ENCODE data around the gene TRIM26. TPM values are rescaled to one million over a fixed set of nuclear protein-coding genes. Genes with fewer than 3 reads are reported as not detected.

Gene TRIM26
- polyA plus RNA-seq, 3 donors: 16.4 to 26.4 (median 26.0) TPM

DNA sequence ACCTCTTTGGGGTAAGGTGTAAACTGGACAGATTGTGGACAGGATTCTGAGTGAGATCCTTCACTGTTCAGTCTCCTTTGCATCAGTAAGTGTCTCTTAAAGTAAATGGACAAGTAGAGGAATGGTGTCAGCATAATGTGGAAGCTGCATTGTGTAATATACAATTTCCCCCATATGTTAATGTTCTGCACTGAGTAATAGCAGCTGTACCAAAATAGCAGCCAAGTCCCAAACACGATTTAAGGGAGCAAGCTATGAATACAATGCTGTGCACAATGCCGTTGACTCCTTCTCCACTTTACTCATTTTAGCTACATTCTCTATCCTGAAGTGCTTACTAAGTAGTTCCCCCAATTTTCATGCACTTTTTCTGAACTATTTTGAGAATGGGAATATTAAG, 21.1 kb upstream of the TRIM26 start:
- Histone ChIP-seq H3K4me2 (replicated peaks; ENCODE audit: extremely low read depth, low read length, poor library complexity, severe bottlenecking) (no peak overlapping the region), H3K9me3 (replicated peaks in 1 of 2; ENCODE audit: control insufficient read depth in 1 of 2, insufficient read depth in 1 of 2, low read length in 2 of 2) (no peaks in the 10 kb centered on the region), H3K4me1 (ENCODE audit: control insufficient read depth in 1 of 2, insufficient read depth in 2 of 2, low read length in 2 of 2) (peaks cover 0 to 5% of the 10 kb centered on the region in 2 donors), H4K20me1 (ENCODE audit: insufficient read depth, low read length) (no peaks in the 10 kb centered on the region), H3K36me3 (replicated peaks in 1 of 2; ENCODE audit: control insufficient read depth in 1 of 2, insufficient read depth in 2 of 2, low read length in 2 of 2) (no peaks in the 10 kb centered on the region), H2AFZ (ENCODE audit: insufficient read depth, low read depth, low read length, poor library complexity, severe bottlenecking) (no peak overlapping the region), H3K27ac (ENCODE audit: low read depth in 1 of 2, low read length in 2 of 2) (no peak overlapping the region), H3K27me3 (ENCODE audit: control insufficient read depth in 2 of 2, insufficient read depth in 2 of 2, low read length in 2 of 2) (peaks cover 15 to 19% of the 10 kb centered on the region in 2 donors), H3K9ac (ENCODE audit: insufficient read depth, low read length, poor library complexity, severe bottlenecking) (no peak overlapping the region), H3K4me3 (replicated peaks in 1 of 3; ENCODE audit: low read depth in 2 of 3, low read length in 3 of 3) (no peak overlapping the region), H3K79me2 (ENCODE audit: insufficient read depth, low read length) (no peaks in the 10 kb centered on the region)
- TF ChIP-seq, protein P1, sequence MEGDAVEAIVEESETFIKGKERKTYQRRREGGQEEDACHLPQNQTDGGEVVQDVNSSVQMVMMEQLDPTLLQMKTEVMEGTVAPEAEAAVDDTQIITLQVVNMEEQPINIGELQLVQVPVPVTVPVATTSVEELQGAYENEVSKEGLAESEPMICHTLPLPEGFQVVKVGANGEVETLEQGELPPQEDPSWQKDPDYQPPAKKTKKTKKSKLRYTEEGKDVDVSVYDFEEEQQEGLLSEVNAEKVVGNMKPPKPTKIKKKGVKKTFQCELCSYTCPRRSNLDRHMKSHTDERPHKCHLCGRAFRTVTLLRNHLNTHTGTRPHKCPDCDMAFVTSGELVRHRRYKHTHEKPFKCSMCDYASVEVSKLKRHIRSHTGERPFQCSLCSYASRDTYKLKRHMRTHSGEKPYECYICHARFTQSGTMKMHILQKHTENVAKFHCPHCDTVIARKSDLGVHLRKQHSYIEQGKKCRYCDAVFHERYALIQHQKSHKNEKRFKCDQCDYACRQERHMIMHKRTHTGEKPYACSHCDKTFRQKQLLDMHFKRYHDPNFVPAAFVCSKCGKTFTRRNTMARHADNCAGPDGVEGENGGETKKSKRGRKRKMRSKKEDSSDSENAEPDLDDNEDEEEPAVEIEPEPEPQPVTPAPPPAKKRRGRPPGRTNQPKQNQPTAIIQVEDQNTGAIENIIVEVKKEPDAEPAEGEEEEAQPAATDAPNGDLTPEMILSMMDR (IDR thresholded peaks at IDR 0.05): no peak
- H3K4me1 Mint-ChIP-seq: peaks cover 13% of the 10 kb centered on the region
- no peaks in the 10 kb centered on the region for H3K36me3 Mint-ChIP-seq
- peak; percentile 29 to 74 (median 39) for DNase-seq
- no peak overlapping the region for H3K27ac Mint-ChIP-seq
- WGBS (ENCODE audit: insufficient coverage): no CpG with 5 or more reads among the region's 2 CpGs
- H3K27me3 Mint-ChIP-seq (ENCODE audit: low read depth in 3 of 3): peaks cover 18 to 42% (median 19%) of the 10 kb centered on the region in 3 donors
- H3K9me3 Mint-ChIP-seq: peaks cover 0 to 5% (median 2%) of the 10 kb centered on the region in 7 donors
- no peak overlapping the region for H3K4me3 Mint-ChIP-seq
- intact Hi-C loops (cut with micrococcal nuclease): no loop called here

DNA sequence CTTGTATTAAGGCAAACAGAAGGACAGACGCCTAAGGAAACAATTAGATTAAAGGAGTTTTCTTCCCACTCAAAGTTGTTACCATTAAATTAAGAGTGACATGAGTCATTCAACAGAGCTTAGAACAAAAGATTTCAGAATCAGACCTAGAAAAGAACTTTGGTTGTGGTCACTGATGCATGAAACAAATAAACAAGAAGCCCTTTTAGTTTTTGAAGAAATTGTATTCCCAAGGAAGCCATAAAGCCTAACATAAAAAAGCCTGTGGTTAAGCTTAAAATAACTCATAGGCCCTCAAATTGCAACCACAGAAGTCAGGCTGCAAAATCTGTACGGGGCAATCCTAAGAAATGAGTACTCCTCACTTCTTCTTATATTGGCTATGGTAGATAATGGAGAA, 17.9 kb upstream of the TRIM26 start:
- Histone ChIP-seq H3K27ac (ENCODE audit: low read depth in 1 of 2, low read length in 2 of 2) (no peak overlapping the region), H3K27me3 (ENCODE audit: control insufficient read depth in 2 of 2, insufficient read depth in 2 of 2, low read length in 2 of 2) (peaks cover 15 to 16% of the 10 kb centered on the region in 2 donors), H3K4me3 (replicated peaks in 1 of 3; ENCODE audit: low read depth in 2 of 3, low read length in 3 of 3) (no peak overlapping the region), H3K9me3 (replicated peaks in 1 of 2; ENCODE audit: control insufficient read depth in 1 of 2, insufficient read depth in 1 of 2, low read length in 2 of 2) (no peaks in the 10 kb centered on the region), H4K20me1 (ENCODE audit: insufficient read depth, low read length) (no peaks in the 10 kb centered on the region), H3K4me1 (ENCODE audit: control insufficient read depth in 1 of 2, insufficient read depth in 2 of 2, low read length in 2 of 2) (peaks cover 0 to 5% of the 10 kb centered on the region in 2 donors), H3K36me3 (replicated peaks in 1 of 2; ENCODE audit: control insufficient read depth in 1 of 2, insufficient read depth in 2 of 2, low read length in 2 of 2) (no peaks in the 10 kb centered on the region), H3K79me2 (ENCODE audit: insufficient read depth, low read length) (no peaks in the 10 kb centered on the region), H3K9ac (ENCODE audit: insufficient read depth, low read length, poor library complexity, severe bottlenecking) (no peak overlapping the region), H2AFZ (ENCODE audit: insufficient read depth, low read depth, low read length, poor library complexity, severe bottlenecking) (no peak overlapping the region), H3K4me2 (replicated peaks; ENCODE audit: extremely low read depth, low read length, poor library complexity, severe bottlenecking) (no peak overlapping the region)
- intact Hi-C loops (cut with micrococcal nuclease): no loop called here
- Mint-ChIP-seq H3K4me3 (no peak overlapping the region), H3K27ac (no peak overlapping the region), H3K36me3 (no peaks in the 10 kb centered on the region), H3K27me3 (ENCODE audit: low read depth in 3 of 3) (peaks cover 13 to 45% (median 18%) of the 10 kb centered on the region in 3 donors), H3K4me1 (peaks cover 8% of the 10 kb centered on the region), H3K9me3 (peaks cover 0 to 5% (median 3%) of the 10 kb centered on the region in 7 donors)
- TF ChIP-seq, protein P1 (IDR thresholded peaks at IDR 0.05): no peak
- no CpG with 5 or more reads among the region's 2 CpGs for WGBS (ENCODE audit: insufficient coverage)
- no peak for DNase-seq

Data from CD14-positive monocyte (primary cell).